HG02870 (cell line): ENCODE results near the gene HSDL1.

Experiments
- ATAC-seq: cut with Tn5 transposase; IDR thresholded peaks from one replicate; pipeline ENCODE4 v1.9.1; 2021; ENCODE audit warnings: mild to moderate bottlenecking, moderate library complexity; ENCODE audit not compliant: unreplicated experiment

HSDL1 gene

GRCh38 chr16:84110527-84110926 lies 34.5 kb downstream of the HSDL1 start:
- no peak for ATAC-seq

GRCh38 chr16:84109598-84110335 lies 35.2 kb downstream of the HSDL1 start:
- ATAC-seq, result no peak

GRCh38 chr16:84107921-84108320 lies 37.1 kb downstream of the HSDL1 start:
- ATAC-seq, result no peak

- ATAC-seq, result no peak
Observed at GRCh38 chr16:84105948-84106740, 38.8 kb downstream of the HSDL1 start.

- ATAC-seq, result no peak
Observed at GRCh38 chr16:84105301-84105815, 39.6 kb downstream of the HSDL1 start.

GRCh38 chr16:84104231-84104630 lies 40.7 kb downstream of the HSDL1 start:
- no peak for ATAC-seq

GRCh38 chr16:84103678-84104077 lies 41.3 kb downstream of the HSDL1 start:
- ATAC-seq, result no peak

GRCh38 chr16:84098939-84099338 lies 46.0 kb downstream of the HSDL1 start:
- no peak for ATAC-seq

GRCh38 chr16:84096447-84097005 lies 48.5 kb downstream of the HSDL1 start:
- no peak for ATAC-seq

- no peak for ATAC-seq
Observed at GRCh38 chr16:84095466-84095865, 49.5 kb downstream of the HSDL1 start.

- ATAC-seq, result no peak
Observed at GRCh38 chr16:84093879-84094270, 51.1 kb downstream of the HSDL1 start.

GRCh38 chr16:84093120-84093878 lies 51.7 kb downstream of the HSDL1 start:
- ATAC-seq, result no peak

GRCh38 chr16:84091460-84091859 lies 53.5 kb downstream of the HSDL1 start:
- ATAC-seq, result no peak

GRCh38 chr16:84090211-84090610 lies 54.8 kb downstream of the HSDL1 start:
- no peak for ATAC-seq

GRCh38 chr16:84088695-84089395 lies 56.1 kb downstream of the HSDL1 start:
- peak; percentile 75 for ATAC-seq

- no peak for ATAC-seq
Observed at GRCh38 chr16:84087466-84088151, 57.4 kb downstream of the HSDL1 start.

- no peak for ATAC-seq
Observed at GRCh38 chr16:84087001-84087400, 58.0 kb downstream of the HSDL1 start.

- no peak for ATAC-seq
Observed at GRCh38 chr16:84086341-84086740, 58.6 kb downstream of the HSDL1 start.

- ATAC-seq, result no peak
Observed at GRCh38 chr16:84085773-84086172, 59.2 kb downstream of the HSDL1 start.

- ATAC-seq, result no peak
Observed at GRCh38 chr16:84085271-84085667, 59.7 kb downstream of the HSDL1 start.
